Liver (tissue), 9 donors: ENCODE measurements around the gene TGFBI. TPM values are rescaled to one million over a fixed set of nuclear protein-coding genes. Genes with fewer than 3 reads are reported as not detected.

Experiments
- DNase-seq: peaks from one replicate; pipeline ENCODE4 v3.0.0-alpha.2; 2017; ENCODE audit warnings: low spot score
- H3K27ac ChIP-seq, 2 donors: one replicate each; pipeline ENCODE4 v1.7.0; 2013; ENCODE audit warnings: inconsistent platforms in 2 of 2, low read length in 2 of 2, control low read depth in 1 of 2, low read depth in 1 of 2, mild to moderate bottlenecking in 1 of 2
- H3K27me3 ChIP-seq, 4 donors: one replicate each; pipeline versions ENCODE4 v1.6.1 to v1.7.0; 2013; ENCODE audit warnings: low read length in 3 of 4, inconsistent platforms in 1 of 4, mild to moderate bottlenecking in 1 of 4, moderate library complexity in 1 of 4; ENCODE audit not compliant: control insufficient read depth in 4 of 4, insufficient read depth in 4 of 4
- H3K36me3 ChIP-seq, 4 donors: one replicate each; pipeline versions ENCODE4 v1.6.1 to v1.7.0; 2013; ENCODE audit warnings: low read length in 3 of 4, mild to moderate bottlenecking in 3 of 4, low read depth in 1 of 4, moderate library complexity in 1 of 4; ENCODE audit not compliant: control insufficient read depth in 4 of 4, insufficient read depth in 3 of 4
- H3K4me1 ChIP-seq, 4 donors: one replicate each; pipeline versions ENCODE4 v1.6.1 to v1.7.0; 2013; ENCODE audit warnings: low read length in 3 of 4, mild to moderate bottlenecking in 3 of 4, moderate library complexity in 1 of 4; ENCODE audit not compliant: control insufficient read depth in 4 of 4, insufficient read depth in 4 of 4
- H3K4me3 ChIP-seq, 3 donors: one replicate each; pipeline versions ENCODE4 v1.6.1 to v1.7.0; 2013; ENCODE audit warnings: low read length in 3 of 3, control low read depth in 1 of 3, low read depth in 1 of 3, mild to moderate bottlenecking in 1 of 3
- H3K9ac ChIP-seq, 2 donors: one replicate each; pipeline ENCODE4 v1.7.0; 2013; ENCODE audit warnings: low read length in 2 of 2, mild to moderate bottlenecking in 2 of 2, moderate library complexity in 2 of 2, control low read depth in 1 of 2, low read depth in 1 of 2
- H3K9me3 ChIP-seq, 4 donors: one replicate each; pipeline versions ENCODE4 v1.6.1 to v1.7.0; 2013; ENCODE audit warnings: low read length in 3 of 4; ENCODE audit not compliant: control insufficient read depth in 4 of 4
- EGR1 ChIP-seq, 2 donors: IDR thresholded peaks; 2 replicates each; pipeline ENCODE4 v1.6.1; 2016 to 2018; ENCODE audit warnings: antibody characterized with exemption in 2 of 2, low read depth in 2 of 2
- FOXA1 ChIP-seq: IDR thresholded peaks from 2 replicates; pipeline ENCODE4 v1.6.1; 2016; ENCODE audit warnings: antibody characterized with exemption
- FOXA2 ChIP-seq: IDR thresholded peaks from 2 replicates; pipeline ENCODE4 v1.6.1; 2016; ENCODE audit warnings: antibody characterized with exemption
- GABPA ChIP-seq, 2 donors: IDR thresholded peaks in 1 of 2; conservative IDR thresholded peaks in 1 of 2; 2 replicates each; pipeline ENCODE4 v1.6.1; 2016; ENCODE audit warnings: antibody characterized with exemption in 2 of 2, mild to moderate bottlenecking in 1 of 2, moderate library complexity in 1 of 2
- HNF4A ChIP-seq, 2 donors: conservative IDR thresholded peaks; 2 replicates each; pipeline ENCODE4 v1.6.1; 2016; ENCODE audit warnings: antibody characterized with exemption in 2 of 2, mild to moderate bottlenecking in 2 of 2
- HNF4G ChIP-seq: IDR thresholded peaks from 2 replicates; pipeline ENCODE4 v1.6.1; 2016; ENCODE audit warnings: antibody characterized with exemption
- JUND ChIP-seq, 2 donors: IDR thresholded peaks; 2 replicates each; pipeline ENCODE4 v1.6.1; 2016; ENCODE audit warnings: antibody characterized with exemption in 2 of 2
- NR2F2 ChIP-seq: IDR thresholded peaks from 2 replicates; pipeline ENCODE4 v1.6.1; 2016; ENCODE audit warnings: antibody characterized with exemption
- RAD21 ChIP-seq, 2 donors: IDR thresholded peaks; 2 replicates each; pipeline ENCODE4 v1.6.1; 2016; ENCODE audit warnings: antibody characterized with exemption in 2 of 2, mild to moderate bottlenecking in 2 of 2
- REST ChIP-seq: IDR thresholded peaks from 2 replicates; pipeline ENCODE4 v1.6.1; 2016; ENCODE audit warnings: antibody characterized with exemption, mild to moderate bottlenecking
- RXRA ChIP-seq, 2 donors: IDR thresholded peaks; 2 replicates each; pipeline ENCODE4 v1.6.1; 2017 to 2018; ENCODE audit warnings: antibody characterized with exemption in 2 of 2, mild to moderate bottlenecking in 1 of 2
- SP1 ChIP-seq: IDR thresholded peaks from 2 replicates; pipeline ENCODE4 v1.6.1; 2018; ENCODE audit warnings: antibody characterized with exemption, mild to moderate bottlenecking
- TAF1 ChIP-seq: conservative IDR thresholded peaks from 2 replicates; pipeline ENCODE4 v1.6.1; 2016; ENCODE audit warnings: antibody characterized with exemption, mild to moderate bottlenecking
- YY1 ChIP-seq: IDR thresholded peaks from 2 replicates; pipeline ENCODE4 v1.6.1; 2016; ENCODE audit warnings: antibody characterized with exemption, mild to moderate bottlenecking
- ZBTB33 ChIP-seq: IDR thresholded peaks from 2 replicates; pipeline ENCODE4 v1.6.1; 2016; ENCODE audit warnings: antibody characterized with exemption
- WGBS: extraction: QIAGEN DNeasy Blood & Tissue Kit; methylation state at CpG from one replicate; pipeline ENCODE4 v1.1.7; 2013; 5-methylcytosine and 5-hydroxymethylcytosine counted together
- polyA plus RNA-seq, 2 donors: library from polyadenylated mRNA; stranded (reverse) in 1 of 2; unstranded in 1 of 2; fragments of 200-250 nt in 1 of 2; fragments of >200 nt in 1 of 2; fragmentation: Nextera tagmentation in 1 of 2; extraction: Ambion mirVana in 1 of 2; gene quantifications; one replicate each; pipeline versions ENCODE4 v1.2.1 to v1.2.3, GENCODE V29; 2013 to 2015
- total RNA-seq, 2 donors: library from RNA; depleted of rRNA; stranded (reverse); fragments of >200 nt; gene quantifications; one replicate each; pipeline ENCODE4 v1.2.3, GENCODE V29; 2014
- TF ChIP-seq, protein P1 (sequence below): IDR thresholded peaks from 2 replicates; pipeline ENCODE4 v1.6.1; 2016; ENCODE audit warnings: antibody characterized with exemption
- TF ChIP-seq, protein P2 (sequence below): fragments of 150-350 bp; IDR thresholded peaks from 2 replicates; pipeline ENCODE4 v1.5.1; 2017; ENCODE audit warnings: improper control_type of control experiment, low read depth, low read length; ENCODE audit not compliant: missing input control
- donor health status: healthy.
- donor health status: healthy.
- donor health status: healthy.
- donor health status: healthy.
- donor health status: healthy.

Gene TGFBI
- total and polyA plus RNA-seq, 4 donors: 33.7 to 144 (median 44.1) TPM

- H3K9ac ChIP-seq: no peak overlapping the region
- DNase-seq: no peak
- TF ChIP-seq RXRA (IDR thresholded peaks at IDR 0.05) (no peak), YY1 (no peak), REST (no peak), ZBTB33 (no peak), HNF4G (no peak), GABPA (IDR thresholded peaks at IDR 0.05 in 1 of 2, conservative IDR thresholded peaks at IDR 0.05 in 1 of 2) (no peak), FOXA2 (no peak), FOXA1 (no peak), HNF4A (conservative IDR thresholded peaks at IDR 0.05) (no peak), RAD21 (IDR thresholded peaks at IDR 0.05) (no peak), TAF1 (no peak), NR2F2 (no peak), EGR1 (IDR thresholded peaks at IDR 0.05; ENCODE audit: low read depth in 2 of 2) (no peak), JUND (IDR thresholded peaks at IDR 0.05) (no peak)
- TF ChIP-seq, protein P1, sequence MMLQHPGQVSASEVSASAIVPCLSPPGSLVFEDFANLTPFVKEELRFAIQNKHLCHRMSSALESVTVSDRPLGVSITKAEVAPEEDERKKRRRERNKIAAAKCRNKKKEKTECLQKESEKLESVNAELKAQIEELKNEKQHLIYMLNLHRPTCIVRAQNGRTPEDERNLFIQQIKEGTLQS: no peak
- TF ChIP-seq, protein P2, sequence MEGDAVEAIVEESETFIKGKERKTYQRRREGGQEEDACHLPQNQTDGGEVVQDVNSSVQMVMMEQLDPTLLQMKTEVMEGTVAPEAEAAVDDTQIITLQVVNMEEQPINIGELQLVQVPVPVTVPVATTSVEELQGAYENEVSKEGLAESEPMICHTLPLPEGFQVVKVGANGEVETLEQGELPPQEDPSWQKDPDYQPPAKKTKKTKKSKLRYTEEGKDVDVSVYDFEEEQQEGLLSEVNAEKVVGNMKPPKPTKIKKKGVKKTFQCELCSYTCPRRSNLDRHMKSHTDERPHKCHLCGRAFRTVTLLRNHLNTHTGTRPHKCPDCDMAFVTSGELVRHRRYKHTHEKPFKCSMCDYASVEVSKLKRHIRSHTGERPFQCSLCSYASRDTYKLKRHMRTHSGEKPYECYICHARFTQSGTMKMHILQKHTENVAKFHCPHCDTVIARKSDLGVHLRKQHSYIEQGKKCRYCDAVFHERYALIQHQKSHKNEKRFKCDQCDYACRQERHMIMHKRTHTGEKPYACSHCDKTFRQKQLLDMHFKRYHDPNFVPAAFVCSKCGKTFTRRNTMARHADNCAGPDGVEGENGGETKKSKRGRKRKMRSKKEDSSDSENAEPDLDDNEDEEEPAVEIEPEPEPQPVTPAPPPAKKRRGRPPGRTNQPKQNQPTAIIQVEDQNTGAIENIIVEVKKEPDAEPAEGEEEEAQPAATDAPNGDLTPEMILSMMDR: no peak
These were observed 9.8 kb downstream of the TGFBI start for GRCh38 chr5:136038635-136039034.

GRCh38 chr5:136039202-136039601 lies 10.4 kb downstream of the TGFBI start:
- 94% methylated on average over 2 of the region's 2 CpGs for WGBS
- no peak overlapping the region for H3K27ac ChIP-seq
- H3K4me3 ChIP-seq: no peak overlapping the region
- no peaks in the 10 kb centered on the region for H3K27me3 ChIP-seq
- TF ChIP-seq FOXA1 (no peak), JUND (IDR thresholded peaks at IDR 0.05) (no peak), YY1 (no peak), SP1 (no peak)
- no peak overlapping the region for H3K9ac ChIP-seq
- H3K9me3 ChIP-seq: no peaks in the 10 kb centered on the region
- DNase-seq: no peak
- no peaks in the 10 kb centered on the region for H3K4me1 ChIP-seq
- H3K36me3 ChIP-seq: peaks cover 0 to 24% (median 16%) of the 10 kb centered on the region in 4 donors

More at GRCh38 chr5:136038635-136039034, 9.8 kb downstream of the TGFBI start:
- Histone ChIP-seq H3K27me3 (no peaks in the 10 kb centered on the region), H3K4me3 (no peak overlapping the region), H3K4me1 (no peaks in the 10 kb centered on the region), H3K27ac (no peak overlapping the region), H3K36me3 (peaks cover 0 to 23% (median 16%) of the 10 kb centered on the region in 4 donors), H3K9me3 (no peaks in the 10 kb centered on the region)
- 90% methylated on average over 4 of the region's 4 CpGs for WGBS
